Stimulated activated CD8-positive, alpha-beta memory T cell treated with anti-CD3 and anti-CD28 coated beads, Interleukin-15, amount 100 ng/mL, for 4 hours (primary cell): Measurements from ENCODE around the gene COQ8B.

Experiments
- DNase-seq, 2 donors: peaks; one replicate each; pipeline ENCODE4 v3.0.0-alpha.2; 2020; ENCODE audit warnings: low read depth in 2 of 2

The COQ8B gene

DNA sequence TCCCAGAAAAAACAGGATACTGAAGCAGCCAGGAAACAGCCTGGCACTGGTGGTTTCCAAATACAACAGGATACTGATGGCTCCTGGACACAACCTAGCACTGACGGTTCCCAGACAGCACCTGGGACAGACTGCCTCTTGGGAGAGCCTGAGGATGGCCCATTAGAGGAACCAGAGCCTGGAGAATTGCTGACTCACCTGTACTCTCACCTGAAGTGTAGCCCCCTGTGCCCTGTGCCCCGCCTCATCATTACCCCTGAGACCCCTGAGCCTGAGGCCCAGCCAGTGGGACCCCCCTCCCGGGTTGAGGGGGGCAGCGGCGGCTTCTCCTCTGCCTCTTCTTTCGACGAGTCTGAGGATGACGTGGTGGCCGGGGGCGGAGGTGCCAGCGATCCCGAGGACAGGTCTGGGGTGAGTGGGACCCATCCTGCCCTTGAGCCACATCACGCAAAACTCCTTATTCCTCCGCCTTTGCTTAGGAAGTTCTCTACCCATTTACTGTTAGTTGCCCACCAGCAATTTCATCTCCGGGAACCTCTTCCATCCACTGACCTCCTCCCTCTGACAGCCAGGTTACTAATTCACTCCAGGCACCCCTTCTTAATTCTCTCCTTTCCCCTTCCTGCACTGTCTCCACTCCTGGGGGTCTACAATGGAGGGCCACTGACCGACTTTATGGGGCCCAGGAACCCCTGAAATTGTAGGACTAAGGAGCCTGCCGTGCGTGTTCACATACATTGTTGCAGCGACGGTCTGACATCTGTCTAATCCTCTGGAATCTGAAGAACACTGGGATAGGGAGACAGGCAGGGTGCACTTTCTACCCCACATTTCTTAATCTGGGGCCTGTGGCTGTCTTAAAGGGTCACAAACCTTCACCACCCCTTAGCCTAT lies 1.4 kb upstream of the COQ8B start:
- no peak for DNase-seq

DNA sequence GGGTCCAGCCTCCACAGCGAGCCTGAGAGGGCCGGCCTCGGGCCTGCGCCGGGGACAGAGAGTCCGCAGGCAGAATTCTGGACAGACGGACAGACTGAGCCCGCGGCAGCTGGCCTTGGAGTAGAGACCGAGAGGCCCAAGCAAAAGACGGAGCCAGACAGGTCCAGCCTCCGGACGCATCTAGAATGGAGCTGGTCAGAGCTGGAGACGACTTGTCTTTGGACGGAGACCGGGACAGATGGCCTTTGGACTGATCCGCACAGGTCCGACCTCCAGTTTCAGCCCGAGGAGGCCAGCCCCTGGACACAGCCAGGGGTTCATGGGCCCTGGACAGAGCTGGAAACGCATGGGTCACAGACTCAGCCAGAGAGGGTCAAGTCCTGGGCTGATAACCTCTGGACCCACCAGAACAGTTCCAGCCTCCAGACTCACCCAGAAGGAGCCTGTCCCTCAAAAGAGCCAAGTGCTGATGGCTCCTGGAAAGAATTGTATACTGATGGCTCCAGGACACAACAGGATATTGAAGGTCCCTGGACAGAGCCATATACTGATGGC lies 716 bp upstream of the COQ8B start:
- DNase-seq, result no peak

DNA sequence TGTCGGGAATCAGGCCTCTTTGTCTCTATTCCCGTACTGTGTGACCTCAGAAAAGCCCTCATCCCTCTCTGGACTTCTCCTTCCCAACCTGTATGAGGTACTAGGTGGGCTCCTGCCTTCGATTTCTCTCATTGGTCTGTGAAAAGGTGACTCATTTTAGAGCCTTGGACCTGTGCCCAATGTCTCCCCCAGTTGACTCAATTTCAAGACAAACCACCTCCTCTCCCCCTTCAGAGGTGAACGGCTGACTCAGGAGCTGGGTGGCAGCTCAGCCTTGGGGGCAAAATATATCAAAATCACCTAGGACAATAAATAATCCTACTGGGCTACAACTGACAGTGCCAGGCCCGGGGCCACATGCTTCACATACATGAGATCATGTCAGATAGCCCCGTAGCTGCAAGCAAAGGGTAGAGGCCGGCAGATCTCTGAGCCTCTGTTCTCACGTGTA lies 630 bp downstream of the COQ8B start:
- DNase-seq, result peak; percentile 53 to 81

DNA sequence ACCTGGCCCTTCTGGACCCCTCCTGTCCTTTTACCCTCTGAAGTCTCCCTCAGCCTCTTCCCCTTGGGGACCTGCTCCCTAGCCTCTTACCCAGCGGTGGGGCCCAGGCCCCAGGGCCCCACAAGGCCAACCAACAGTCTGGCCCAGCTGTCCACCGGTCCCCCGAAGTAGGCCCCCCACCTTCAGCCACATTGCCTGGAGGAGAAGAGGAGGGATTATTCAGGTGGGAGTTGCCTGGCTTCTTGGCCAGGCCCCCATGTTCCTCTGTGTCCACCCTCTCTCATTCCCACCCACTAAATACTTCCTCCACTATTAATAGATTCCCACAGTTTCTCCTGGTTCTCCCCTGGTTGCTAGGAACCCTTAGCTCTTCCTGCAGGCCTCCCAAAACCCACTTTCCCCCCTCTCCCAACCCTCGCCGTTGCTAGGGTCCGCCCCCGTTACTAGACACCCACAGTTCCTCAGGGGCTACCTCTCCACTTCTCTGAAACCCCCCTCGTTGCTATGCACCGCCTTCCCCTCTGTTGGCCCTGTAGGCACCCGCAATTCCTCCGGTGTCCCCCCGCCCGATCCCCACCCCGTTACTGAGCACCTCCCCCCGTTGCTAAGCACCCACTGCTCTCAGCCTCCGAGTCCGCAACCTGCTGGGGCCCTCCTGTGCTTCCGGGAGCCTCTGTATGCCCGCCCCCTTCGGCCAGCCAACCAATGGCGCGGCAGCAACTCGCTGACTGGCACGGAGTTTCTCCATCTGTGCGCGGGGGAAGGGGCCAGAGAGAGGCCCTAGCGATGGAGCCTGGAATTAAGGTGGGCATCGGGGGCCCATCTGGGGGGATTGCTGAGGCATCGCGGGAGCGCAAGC lies 2.0 kb downstream of the COQ8B start:
- DNase-seq, result peak; percentile 83 to 88

DNA sequence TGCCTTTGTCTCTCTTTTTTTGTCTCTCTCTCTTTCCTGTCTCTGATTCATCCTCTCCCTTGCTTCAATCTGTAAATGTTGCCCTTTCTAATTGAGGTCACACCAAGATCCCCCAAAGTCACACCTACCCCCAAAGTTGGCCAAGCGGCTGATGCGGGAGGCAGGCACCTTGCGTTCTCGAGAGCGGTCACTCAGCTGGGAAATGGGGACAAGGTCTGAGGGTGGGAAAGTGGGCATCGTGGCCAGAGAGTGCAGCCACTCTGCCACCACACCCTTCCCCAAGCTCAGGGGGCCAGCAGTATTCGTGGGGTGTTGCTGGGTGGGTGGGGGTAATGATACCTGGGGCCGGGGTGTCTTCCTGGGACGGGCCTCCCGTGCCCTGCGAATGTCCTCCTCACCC lies 2.7 kb downstream of the COQ8B start:
- no peak for DNase-seq

DNA sequence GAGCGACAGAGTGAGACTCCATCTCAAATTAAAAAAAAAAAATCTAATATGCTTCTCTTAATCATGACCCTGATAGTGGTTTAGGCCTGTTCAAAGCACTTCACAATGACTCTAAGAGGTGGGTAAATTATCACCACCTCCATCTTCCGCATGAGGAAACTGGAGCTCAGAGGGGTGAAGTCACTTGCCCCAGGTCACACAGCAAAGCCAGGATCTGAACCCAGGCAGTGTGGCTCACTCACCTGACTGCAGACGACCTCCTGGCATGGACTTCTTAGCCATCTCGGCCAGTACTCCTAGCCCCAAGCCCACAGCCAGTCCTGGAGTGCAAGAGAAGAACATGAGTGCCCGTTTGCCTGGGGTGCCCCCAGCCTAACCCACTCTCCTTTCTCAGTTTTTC lies 6.9 kb downstream of the COQ8B start:
- DNase-seq, result no peak

DNA sequence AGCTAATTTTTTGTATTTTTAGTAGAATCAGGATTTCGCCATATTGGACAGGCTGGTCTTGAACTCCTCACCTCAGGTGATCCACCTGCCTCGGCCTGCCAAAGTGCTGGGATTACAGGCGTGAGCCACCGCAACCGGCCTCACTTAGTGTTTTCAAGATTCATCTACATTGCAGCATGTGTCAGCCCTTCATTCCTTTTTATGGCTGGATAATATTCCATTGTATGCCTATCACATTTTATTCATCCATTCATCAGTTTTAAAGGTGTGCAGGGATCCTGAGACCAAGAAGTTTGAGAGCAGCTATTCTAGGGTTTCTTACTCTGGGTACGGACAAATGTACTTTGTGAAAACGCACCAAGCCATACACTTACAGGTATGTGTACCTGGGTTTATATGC lies 9.1 kb downstream of the COQ8B start:
- DNase-seq, result no peak

DNA sequence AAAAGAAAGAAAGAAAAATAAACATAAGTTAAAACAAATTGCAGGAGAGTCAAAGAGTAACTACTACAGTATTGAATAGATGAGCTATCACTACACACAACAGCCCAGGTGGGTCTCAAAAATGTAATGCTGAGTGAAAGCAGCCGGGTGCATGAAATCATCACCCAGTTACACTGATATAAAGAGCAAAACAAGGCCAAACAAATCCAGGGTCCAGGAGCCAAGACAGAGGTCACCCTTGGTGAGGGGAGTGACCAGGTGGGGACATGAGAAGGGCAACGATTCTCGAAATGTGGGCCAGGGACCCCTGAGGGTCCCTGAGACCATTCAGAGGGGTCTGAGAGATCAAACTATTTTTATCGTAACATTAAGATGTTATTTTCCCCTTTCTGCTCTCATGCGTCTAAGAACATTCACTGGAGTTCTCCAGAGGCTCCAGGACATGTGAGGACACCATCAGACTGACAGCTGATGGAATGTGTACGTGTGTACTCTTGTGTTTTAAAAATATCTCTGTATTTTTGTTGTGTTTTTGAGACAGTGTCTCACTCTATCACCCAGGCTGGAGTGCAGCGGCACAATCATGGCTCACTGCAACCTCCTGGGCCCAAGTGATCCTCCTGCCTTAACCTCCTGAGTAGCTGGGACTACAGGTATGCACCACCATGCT lies 10.6 kb downstream of the COQ8B start:
- no peak for DNase-seq

DNA sequence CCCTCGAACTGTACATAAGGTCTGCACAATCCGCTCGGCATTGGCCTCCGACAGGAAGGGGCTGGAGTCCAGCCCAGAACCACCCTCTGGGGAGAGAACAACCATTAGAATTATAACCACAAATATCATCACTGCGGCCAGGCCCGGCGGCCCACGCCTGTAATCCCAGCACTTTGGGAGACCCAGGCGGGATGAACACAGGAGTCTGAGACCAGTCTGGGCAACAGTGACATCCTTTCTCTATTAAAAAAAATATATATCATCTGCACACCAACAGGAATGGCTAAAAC lies 11.4 kb downstream of the COQ8B start:
- DNase-seq, result no peak

DNA sequence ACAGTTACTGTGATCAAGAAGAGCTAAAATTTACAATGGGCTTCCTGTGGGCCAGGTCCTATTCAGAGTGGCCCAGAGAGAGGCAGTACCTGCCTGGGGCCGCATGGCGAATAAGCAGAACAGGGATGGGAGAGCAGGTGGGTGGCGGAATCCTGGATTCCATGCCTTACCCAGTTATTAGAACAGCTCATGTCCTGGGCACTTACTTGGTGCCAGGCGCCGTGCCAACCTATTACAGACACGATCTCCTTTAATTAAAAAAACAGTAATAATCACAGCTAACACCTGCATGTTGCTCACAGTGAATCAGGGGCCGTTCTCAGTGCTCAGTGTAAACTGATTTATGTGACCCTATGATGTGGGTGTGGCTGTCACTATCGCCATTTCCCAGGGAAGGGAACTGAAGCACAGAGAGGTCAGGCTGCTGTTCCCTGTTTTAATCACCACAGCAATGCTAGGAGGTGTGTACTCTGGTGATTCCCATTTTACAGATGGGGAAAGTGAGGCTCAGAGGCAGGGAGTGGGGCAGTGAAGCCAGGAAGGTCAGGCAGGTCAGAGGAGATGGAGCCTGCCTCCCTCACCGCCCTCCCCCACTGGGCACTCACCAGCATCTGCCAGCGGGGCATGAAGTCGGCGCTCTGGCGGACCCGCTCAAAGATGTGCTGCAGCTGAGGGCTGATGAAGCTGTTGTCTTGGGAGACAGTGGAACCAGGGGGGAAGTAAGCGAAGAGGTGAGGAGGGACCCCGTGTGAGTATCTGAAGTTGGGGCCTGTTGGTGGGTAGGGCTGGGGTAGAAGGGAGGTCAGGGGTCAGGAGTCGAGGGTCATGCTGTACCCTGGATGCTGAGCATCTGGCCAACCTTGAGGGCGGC lies 12.0 kb downstream of the COQ8B start:
- no peak for DNase-seq

DNA sequence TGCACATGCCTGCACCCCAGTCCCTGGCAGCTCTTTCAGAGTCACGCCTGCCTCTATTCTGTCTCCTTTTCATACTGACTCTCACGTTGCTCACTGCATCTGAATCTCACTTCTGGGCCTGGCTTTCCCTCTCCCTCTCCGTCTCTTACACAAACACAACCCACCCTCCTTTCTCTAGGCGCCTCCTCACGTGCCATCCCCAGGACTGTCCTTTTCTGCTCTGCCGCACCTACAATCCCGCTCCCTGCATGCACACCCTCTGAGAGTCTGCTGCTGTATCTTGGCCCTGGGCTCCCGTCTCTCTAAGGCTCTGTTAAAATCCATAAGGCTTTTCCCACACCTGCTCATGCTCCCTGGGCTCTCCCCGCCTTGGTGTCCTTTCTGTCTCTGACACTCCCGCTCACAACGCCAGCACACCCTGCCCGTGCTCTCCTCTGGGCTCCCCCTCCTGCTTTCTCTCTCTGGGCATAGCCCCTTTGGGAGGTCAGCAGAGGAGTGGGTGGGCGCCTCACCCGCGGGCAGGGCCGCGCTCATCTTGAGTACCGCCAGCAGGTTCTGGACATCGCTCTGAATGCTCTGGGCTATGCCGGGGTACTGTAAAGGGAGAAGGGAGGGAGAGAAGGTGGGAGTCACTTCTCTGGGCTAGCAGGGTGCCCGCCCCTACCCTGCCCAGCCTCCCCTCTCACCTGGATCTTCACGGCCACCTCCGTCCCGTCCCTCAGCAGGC lies 13.5 kb downstream of the COQ8B start:
- no peak for DNase-seq

DNA sequence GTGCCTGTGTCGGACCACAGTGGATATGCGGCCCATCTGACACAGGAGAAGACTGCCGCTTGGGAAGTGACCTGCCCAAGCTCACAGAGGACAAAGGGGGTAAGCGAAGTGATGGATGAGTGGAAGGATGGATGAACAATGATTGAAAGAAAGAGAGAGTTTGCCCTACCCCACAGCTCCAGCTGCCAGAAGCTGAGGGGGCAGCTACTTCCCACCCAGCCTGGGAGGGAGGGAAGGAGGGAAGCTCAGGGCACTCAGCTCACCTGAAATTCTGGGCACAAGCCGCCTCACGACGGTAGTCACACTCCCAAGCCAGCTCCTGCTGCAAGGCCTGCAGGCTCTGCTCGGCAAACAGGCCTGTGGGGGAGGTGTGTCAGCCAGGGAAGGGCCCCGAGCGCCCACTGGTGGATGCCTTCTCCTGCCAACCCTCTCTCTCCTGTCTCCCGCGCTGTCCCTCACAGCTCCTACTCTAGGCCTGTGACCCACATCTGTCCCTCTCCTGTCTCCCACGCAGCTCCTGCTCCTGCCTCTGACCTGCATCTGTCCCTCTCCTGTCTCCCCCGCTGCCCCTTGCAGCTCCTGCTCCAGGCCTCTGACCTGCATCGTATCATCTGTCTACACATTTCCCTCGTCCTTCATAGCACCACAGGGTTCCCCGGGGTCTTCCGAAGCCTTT lies 14.2 kb downstream of the COQ8B start:
- DNase-seq, result no peak

DNA sequence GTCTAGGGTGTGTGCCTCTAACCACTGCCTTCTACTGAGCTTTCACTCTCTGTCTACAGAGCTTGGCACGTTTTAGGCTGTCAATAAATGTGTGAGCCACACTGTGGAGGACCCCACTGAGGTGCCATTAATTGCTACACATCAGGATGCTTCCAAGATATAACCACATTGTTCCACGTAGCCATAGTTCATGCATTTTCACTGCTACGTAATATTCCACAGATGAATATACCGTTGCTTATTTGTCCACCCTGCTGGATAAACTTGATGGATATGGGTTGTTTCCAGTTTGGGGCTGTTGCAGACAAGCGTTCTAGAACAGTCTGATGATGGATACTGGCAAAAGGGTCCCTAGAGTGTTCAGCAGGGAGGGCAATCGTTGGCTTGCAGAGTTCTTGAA lies 14.9 kb downstream of the COQ8B start:
- DNase-seq, result no peak

DNA sequence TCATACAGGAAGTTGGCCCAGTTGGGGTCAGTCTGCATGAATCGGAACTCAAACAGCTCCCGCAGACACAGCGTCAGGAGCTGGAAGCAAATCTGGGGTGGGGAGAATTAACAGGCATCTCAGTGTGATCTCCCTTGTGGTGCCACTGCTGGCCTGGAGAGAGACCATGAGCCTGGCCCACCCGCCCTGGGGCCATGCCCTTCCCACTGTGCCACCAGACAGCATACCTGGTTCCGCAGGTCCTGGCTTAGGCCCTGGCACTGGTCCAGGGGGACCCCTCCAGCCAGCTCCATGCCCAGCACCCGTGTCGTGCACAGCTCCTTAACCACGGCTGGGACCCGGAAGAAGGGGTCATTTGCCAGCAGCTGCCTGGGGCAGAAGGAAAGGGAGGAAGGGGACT lies 16.6 kb downstream of the COQ8B start:
- no peak for DNase-seq

DNA sequence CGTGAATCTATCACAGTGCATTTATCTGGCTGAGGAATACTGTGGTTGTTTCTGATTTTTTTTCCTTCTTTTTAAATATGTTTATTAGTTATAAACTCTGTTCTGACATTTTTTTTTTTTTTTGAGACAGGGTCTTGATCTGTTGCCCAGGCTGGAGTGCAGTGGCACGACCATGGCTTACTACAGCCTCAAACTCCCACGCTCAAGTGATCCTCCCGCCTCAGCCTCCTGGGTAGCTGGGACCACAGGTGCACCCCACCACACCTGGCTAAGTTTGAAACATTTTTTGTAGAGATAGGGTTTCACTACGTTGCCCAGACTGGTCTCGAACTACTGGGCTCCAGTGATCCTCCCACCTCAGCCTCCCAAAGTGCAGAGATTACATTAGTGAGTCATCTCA lies 19.7 kb downstream of the COQ8B start:
- DNase-seq, result no peak

DNA sequence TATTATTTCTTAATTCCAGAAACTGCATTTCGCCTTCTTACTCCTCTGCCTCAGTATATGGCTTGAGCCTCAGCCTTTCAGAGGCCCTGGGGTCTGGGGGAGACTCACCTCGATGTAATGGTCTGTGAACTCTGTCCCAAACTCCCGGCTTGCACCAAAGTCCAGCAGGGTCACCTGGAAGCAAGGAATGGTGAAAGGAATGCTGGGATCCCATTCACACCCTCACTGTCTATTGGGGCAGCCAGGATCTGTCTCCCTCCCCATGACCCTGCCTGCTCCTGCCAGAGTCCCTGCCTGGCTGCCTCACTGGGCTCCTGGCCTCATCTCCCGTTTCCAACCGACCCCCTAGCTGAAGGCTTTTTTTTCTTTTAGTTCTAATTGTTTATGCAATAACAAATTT lies 20.8 kb downstream of the COQ8B start:
- no peak for DNase-seq

DNA sequence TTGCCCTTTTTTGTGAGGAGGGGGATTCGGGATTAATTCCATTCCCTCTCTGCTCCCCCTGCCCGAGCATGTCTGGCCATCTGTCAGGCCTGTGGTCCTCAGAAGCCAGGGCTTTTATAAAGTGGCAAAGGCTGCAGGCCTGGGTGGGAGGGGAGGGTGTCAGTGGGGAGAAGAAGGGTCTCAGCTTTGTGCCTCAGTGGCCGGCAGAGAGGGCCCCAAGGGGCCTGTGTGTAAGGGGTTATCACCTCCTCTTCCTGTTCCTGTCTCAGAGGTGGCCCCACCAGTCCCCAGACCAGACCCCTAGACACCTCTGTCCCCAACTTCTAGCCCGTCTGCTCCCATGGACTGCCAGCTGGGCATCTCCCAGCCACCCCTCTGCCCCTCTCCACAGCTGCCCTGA lies 22.8 kb downstream of the COQ8B start:
- no peak for DNase-seq

DNA sequence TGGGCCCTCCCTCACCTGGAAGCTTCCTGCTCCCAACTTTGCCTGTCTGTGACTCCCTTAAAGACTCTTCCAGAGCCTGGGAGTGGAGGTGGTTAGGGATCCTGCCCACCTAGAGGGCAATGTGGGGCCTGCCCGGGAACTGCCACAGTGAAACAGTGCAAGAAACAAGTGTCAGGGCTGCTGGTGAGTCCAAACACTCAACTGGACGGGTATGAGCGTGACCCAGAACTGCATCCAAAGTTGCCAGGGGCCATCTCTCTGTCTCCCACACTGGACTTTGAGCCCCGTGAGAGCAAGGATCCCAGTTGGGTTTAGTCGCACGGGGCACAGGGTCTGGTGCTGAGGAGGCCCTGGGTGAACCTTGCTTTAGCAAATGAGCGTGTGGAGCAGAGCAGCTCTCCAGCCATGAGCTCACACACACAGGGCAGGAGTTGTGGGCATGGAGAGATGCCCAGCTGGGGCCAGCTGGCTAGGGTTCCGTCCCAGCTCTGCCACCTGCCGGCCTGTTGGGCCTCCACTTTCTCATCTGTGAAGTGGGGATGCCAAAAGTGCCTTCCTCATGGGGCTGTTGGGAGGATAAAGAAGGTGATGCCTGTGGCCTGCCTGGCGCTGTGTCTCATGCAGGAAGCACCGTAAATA lies 23.4 kb downstream of the COQ8B start:
- DNase-seq, result no peak

DNA sequence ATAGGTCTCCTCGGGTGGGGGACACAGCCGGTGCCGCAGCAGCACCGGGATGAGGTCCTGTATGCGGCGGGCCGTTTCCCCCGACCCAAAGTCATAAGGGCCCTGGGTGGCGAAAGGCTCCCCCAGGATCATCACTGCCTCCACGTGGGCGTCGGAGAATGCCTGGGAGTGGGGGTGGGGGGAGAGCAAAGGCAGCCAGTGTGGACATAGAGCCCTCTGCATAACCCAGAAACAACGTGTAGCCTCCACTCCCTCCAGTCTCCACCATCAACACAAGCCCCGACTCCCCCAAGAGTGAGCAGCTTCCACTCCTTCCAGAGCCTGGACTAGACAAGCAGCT lies 24.5 kb downstream of the COQ8B start:
- DNase-seq, result no peak
